SK-N-SH (cell line): Measurements from ENCODE around the gene HPN. TPM values are rescaled to one million over a fixed set of nuclear protein-coding genes. Genes with fewer than 3 reads are reported as not detected.

Experiments
- CTCF ChIA-PET: fragments of 300-600, 350-600 bp; formaldehyde crosslinking; extraction: SDS; loops from one replicate; lab custom pipeline; 2021; lab: Yijun Ruan, JAX
- POLR2A ChIA-PET: fragments of 350-600 bp; sonication (Branson Sonifier 250); formaldehyde crosslinking; extraction: SDS; loops from one replicate; lab custom pipeline; 2020; ENCODE audit warnings: antibody characterized with exemption, inconsistent platforms; lab: Yijun Ruan, JAX
- DNase-seq: peaks from one replicate; pipeline ENCODE4 v3.0.0; 2012
- H2AFZ ChIP-seq: fragments of 200-600 bp; sonication (generic); 2 replicates; pipeline ENCODE4 v1.8.1; 2016; ENCODE audit warnings: antibody characterized with exemption, mild to moderate bottlenecking, low read depth
- H3F3A ChIP-seq: fragments of 200-600 bp; sonication (generic); replicated peaks from 2 replicates; pipeline ENCODE3; 2016; ENCODE audit warnings: antibody characterized with exemption, mild to moderate bottlenecking; ENCODE audit not compliant: insufficient read depth
- H3K27ac ChIP-seq, 2 experiments: fragments of 200-500 bp in 1 of 2; fragments of 200-600 bp in 1 of 2; sonication (Bioruptor generic) in 1 of 2; sonication (generic), shearing (Covaris generic) in 1 of 2; 2 replicates each; pipeline versions ENCODE4 v1.5.1 to v1.6.1; 2014 to 2016; ENCODE audit warnings: low read depth in 2 of 2, inconsistent platforms in 1 of 2, low read length in 1 of 2, mild to moderate bottlenecking in 1 of 2, mixed read lengths in 1 of 2
- H3K27me3 ChIP-seq: fragments of 200-600 bp; sonication (generic), shearing (Covaris generic); 2 replicates; pipeline ENCODE4 v1.6.1; 2016; ENCODE audit warnings: mixed run types; ENCODE audit not compliant: insufficient read depth
- H3K36me3 ChIP-seq, 2 experiments: fragments of 200-500 bp in 1 of 2; fragments of 200-600 bp in 1 of 2; sonication (Bioruptor generic) in 1 of 2; sonication (generic) in 1 of 2; replicated peaks in 1 of 2; 2 replicates each; pipeline versions ENCODE3 to v1.5.1; 2014 to 2016; ENCODE audit warnings: low read length in 1 of 2, mild to moderate bottlenecking in 1 of 2; ENCODE audit not compliant: insufficient read depth in 2 of 2, control insufficient read depth in 1 of 2
- H3K4me1 ChIP-seq, 2 experiments: fragments of 200-500 bp in 1 of 2; fragments of 200-600 bp in 1 of 2; sonication (Bioruptor generic) in 1 of 2; sonication (generic), shearing (Covaris generic) in 1 of 2; 2 replicates each; pipeline versions ENCODE4 v1.5.1 to v1.6.1; 2014 to 2016; ENCODE audit warnings: low read depth in 1 of 2, low read length in 1 of 2, mixed run types in 1 of 2; ENCODE audit not compliant: insufficient read depth in 2 of 2, control insufficient read depth in 1 of 2
- H3K4me2 ChIP-seq: fragments of 200-600 bp; sonication (generic), shearing (Covaris generic); 2 replicates; pipeline ENCODE4 v1.6.1; 2017; ENCODE audit warnings: mixed run types
- H3K4me3 ChIP-seq, 2 experiments: fragments of 200-500 bp in 1 of 2; fragments of 200-600 bp in 1 of 2; sonication (Bioruptor generic) in 1 of 2; sonication (generic), shearing (Covaris generic) in 1 of 2; 2 replicates each; pipeline versions ENCODE4 v1.5.1 to v1.8.1; 2014 to 2016; ENCODE audit warnings: low read depth in 2 of 2, inconsistent platforms in 1 of 2, low read length in 1 of 2, mild to moderate bottlenecking in 1 of 2, mixed read lengths in 1 of 2, moderate library complexity in 1 of 2
- H3K79me2 ChIP-seq: fragments of 200-600 bp; sonication (generic); 2 replicates; pipeline ENCODE4 v1.8.1; 2017; ENCODE audit warnings: mild to moderate bottlenecking; ENCODE audit not compliant: insufficient read depth
- H3K9ac ChIP-seq: fragments of 200-600 bp; sonication (generic); 2 replicates; pipeline ENCODE4 v1.6.1; 2017; ENCODE audit warnings: mixed run types
- H3K9me2 ChIP-seq: fragments of 200-600 bp; sonication (generic); 2 replicates; pipeline ENCODE4 v1.6.1; 2017; ENCODE audit warnings: mixed run types
- H3K9me3 ChIP-seq: fragments of 200-600 bp; sonication (generic); 2 replicates; pipeline ENCODE4 v1.6.1; 2017; ENCODE audit warnings: mixed run types, mild to moderate bottlenecking, moderate library complexity
- H4K20me1 ChIP-seq: fragments of 200-600 bp; sonication (generic); 2 replicates; pipeline ENCODE4 v1.6.1; 2017; ENCODE audit warnings: mild to moderate bottlenecking, mixed run types; ENCODE audit not compliant: insufficient read depth
- CHD2 ChIP-seq: fragments of 150-350 bp; IDR thresholded peaks from 2 replicates; pipeline ENCODE4 v1.6.1; 2018; ENCODE audit warnings: low read length; ENCODE audit not compliant: partially characterized antibody
- CTCF ChIP-seq: fragments of 200-600 bp; sonication (generic); IDR thresholded peaks from 2 replicates; pipeline ENCODE4 v1.6.1; 2017; ENCODE audit warnings: antibody characterized with exemption, mild to moderate bottlenecking, moderate library complexity
- ELF1 ChIP-seq: IDR thresholded peaks from 2 replicates; pipeline ENCODE4 v1.4.0; 2012
- EZH2phosphoT487 ChIP-seq: fragments of 200-600 bp; sonication (generic); IDR thresholded peaks from 2 replicates; pipeline ENCODE4 v1.6.1; 2017; ENCODE audit warnings: low read depth, mixed run types, mild to moderate bottlenecking, antibody characterized with exemption, moderate library complexity, borderline replicate concordance
- FOXM1 ChIP-seq: IDR thresholded peaks from 2 replicates; pipeline ENCODE4 v1.4.0; 2012; ENCODE audit warnings: low read depth, mild to moderate bottlenecking
- GABPA ChIP-seq: IDR thresholded peaks from 2 replicates; pipeline ENCODE4 v1.4.0; 2012; ENCODE audit warnings: low read depth, mild to moderate bottlenecking
- GATA2 ChIP-seq: sonication (generic); formaldehyde crosslinking; IDR thresholded peaks from 2 replicates; pipeline ENCODE4 v1.5.0; 2020; ENCODE audit warnings: mild to moderate bottlenecking, missing genetic modification reagents
- IRF3 ChIP-seq: fragments of 150-350 bp; IDR thresholded peaks from 2 replicates; pipeline ENCODE4 v1.6.1; 2016; ENCODE audit warnings: mild to moderate bottlenecking, low read depth, low read length
- NFIC ChIP-seq: IDR thresholded peaks from 2 replicates; pipeline ENCODE4 v1.4.0; 2012; ENCODE audit warnings: borderline replicate concordance
- RFX5 ChIP-seq: IDR thresholded peaks from 2 replicates; pipeline ENCODE4 v1.6.1; 2012; ENCODE audit warnings: mild to moderate bottlenecking, improper control_type of control experiment, low read length
- RXRA ChIP-seq: IDR thresholded peaks from 2 replicates; pipeline ENCODE4 v1.4.0; 2012; ENCODE audit warnings: low read depth, mild to moderate bottlenecking, borderline replicate concordance
- SMC3 ChIP-seq: IDR thresholded peaks from 2 replicates; pipeline ENCODE4 v1.6.1; 2012; ENCODE audit warnings: low read depth, low read length, improper control_type of control experiment
- TAF1 ChIP-seq: IDR thresholded peaks from 2 replicates; pipeline ENCODE4 v1.6.1; 2012; ENCODE audit warnings: low read depth, mild to moderate bottlenecking, low read length, moderate library complexity, borderline replicate concordance
- TCF12 ChIP-seq: IDR thresholded peaks from 2 replicates; pipeline ENCODE4 v1.4.0; 2012
- TEAD4 ChIP-seq: IDR thresholded peaks from 2 replicates; pipeline ENCODE4 v1.4.0; 2012; ENCODE audit warnings: mild to moderate bottlenecking, borderline replicate concordance; ENCODE audit not compliant: insufficient read depth
- USF1 ChIP-seq: IDR thresholded peaks from 2 replicates; pipeline ENCODE4 v1.4.0; 2012; ENCODE audit warnings: low read depth, borderline replicate concordance
- WGBS: methylation state at CpG from one replicate; pipeline ENCODE4 v1.1.6; 2017; ENCODE audit warnings: low lambda C conversion rate; 5-methylcytosine and 5-hydroxymethylcytosine counted together
- polyA plus RNA-seq, 3 experiments: library from polyadenylated mRNA; depleted of rRNA; stranded (reverse); fragments of >200 nt; gene quantifications; 2 replicates each; pipeline ENCODE4 v1.2.3, GENCODE V29; 2012

The HPN gene
- polyA plus RNA-seq, 1 of the 3 experiments (the other 2 are of a cell fraction), result 0.05 TPM

GRCh38 chr19:35059006-35059798, 17.7 kb downstream of the HPN start:
- no peak overlapping the region for H3K27ac ChIP-seq
- no peak for DNase-seq
- no peaks in the 10 kb centered on the region for H3K9me3 ChIP-seq
- 53% methylated on average over 17 of the region's 26 CpGs for WGBS
- no peaks in the 10 kb centered on the region for H4K20me1 ChIP-seq
- peaks cover 49% of the 10 kb centered on the region for H3K27me3 ChIP-seq
- no peaks in the 10 kb centered on the region for H3K9me2 ChIP-seq
- no peak overlapping the region for H2AFZ ChIP-seq
- H3F3A ChIP-seq, result no peaks in the 10 kb centered on the region
- TF ChIP-seq TCF12 (no peak), SMC3 (no peak), IRF3 (no peak), ELF1 (no peak), RXRA (no peak), GATA2 (no peak), RFX5 (no peak), FOXM1 (no peak), CHD2 (no peak), EZH2phosphoT487 (no peak), GABPA (no peak), TEAD4 (no peak), NFIC (no peak), USF1 (no peak), TAF1 (no peak), CTCF (no peak)
- H3K4me1 ChIP-seq, result no peaks in the 10 kb centered on the region
- no peak overlapping the region for H3K4me3 ChIP-seq
- ChIA-PET POLR2A (no interaction called here), CTCF (interaction anchor here (0.9 to 9.9 kb wide), 6 partner anchors 8 to 82 kb away, joined by 3 to 86 read pairs (median 6); partner anchors contain the start of genes HPN and LGI4)
- no peak overlapping the region for H3K4me2 ChIP-seq
- no peak overlapping the region for H3K9ac ChIP-seq
- no peaks in the 10 kb centered on the region for H3K79me2 ChIP-seq
- no peaks in the 10 kb centered on the region for H3K36me3 ChIP-seq
